ENCODE measurements around the gene WIZ.

Gene WIZ

DNA sequence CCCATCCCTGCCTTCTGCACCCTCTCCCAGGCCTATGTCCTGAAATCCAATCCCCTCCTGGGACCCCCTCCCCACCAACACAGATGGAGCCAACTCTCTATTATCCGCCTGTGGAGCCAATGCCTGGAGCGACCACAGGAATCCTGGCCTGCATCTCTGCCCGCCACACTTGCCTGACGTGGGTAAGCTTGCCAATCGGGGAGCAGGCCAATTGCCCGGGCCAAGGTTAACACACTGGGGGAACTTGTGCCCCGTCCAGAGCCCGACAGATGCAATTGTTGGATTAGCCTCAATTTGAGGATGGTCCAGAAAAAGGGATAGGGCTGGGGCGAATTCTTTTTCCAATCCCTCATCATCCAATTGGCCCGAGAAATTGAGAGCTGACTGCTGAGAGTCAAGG lies 5.9 kb downstream of the WIZ start:
- DNase-seq (ENCODE audit: low spot score), result no peak

DNA sequence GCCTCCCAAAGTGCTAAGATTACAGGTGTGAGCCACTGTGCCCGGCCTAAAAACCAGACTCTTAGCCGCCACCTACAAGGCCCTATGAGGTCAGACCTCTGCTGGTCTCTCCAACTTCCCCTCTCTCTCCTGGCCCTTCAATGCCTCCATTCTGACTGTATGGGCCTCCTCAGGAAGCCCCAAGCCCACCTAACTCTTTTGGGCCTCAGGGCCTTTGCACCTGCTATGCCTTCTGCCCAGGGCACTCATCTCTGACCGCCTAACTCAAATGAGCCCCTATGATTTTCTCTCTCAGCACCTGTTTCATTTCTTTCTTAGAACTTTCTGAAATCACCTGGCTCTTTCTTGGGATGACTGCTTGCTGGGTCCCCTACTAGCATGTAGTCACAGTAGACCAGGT lies 6.4 kb downstream of the WIZ start:
- no peak for DNase-seq (ENCODE audit: low spot score)

DNA sequence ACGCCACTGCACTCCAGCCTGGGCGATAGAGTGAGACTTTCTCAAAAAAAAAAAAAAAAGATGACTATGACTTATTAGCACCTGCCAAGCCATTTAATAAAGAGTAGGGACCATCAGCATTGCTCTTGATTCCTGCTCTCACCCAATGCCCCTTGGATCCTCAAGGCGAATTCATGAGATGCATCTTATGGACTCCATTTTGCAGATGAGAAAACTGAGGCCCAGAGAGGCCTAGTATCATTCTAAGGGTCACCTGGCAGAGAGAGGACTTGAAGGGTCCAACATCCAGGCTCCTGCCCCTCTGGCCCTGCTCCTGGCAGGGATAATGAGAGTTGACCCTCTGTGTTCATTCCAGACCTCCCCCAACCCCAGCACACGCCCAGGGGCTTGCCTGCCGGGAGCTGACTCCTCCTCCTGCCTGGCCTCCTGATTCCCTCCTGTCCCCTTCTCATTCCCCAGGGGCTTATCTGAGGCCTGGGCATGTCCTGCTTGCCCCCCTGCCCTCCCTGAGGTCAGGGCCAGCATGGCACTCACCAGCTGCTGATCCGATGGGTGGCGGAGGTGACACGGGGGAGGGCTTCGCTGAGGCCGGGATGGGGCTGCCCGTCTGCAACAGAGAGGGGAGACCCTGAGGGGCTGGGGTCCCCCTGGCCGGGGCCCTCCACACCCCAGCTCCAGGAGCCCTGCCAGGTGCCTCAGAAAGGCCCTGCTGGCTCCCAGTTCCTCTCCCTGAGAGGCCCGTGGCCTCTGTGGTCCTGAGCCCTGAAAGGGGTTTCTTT lies 7.4 kb downstream of the WIZ start:
- no peak for DNase-seq (ENCODE audit: low spot score)

DNA sequence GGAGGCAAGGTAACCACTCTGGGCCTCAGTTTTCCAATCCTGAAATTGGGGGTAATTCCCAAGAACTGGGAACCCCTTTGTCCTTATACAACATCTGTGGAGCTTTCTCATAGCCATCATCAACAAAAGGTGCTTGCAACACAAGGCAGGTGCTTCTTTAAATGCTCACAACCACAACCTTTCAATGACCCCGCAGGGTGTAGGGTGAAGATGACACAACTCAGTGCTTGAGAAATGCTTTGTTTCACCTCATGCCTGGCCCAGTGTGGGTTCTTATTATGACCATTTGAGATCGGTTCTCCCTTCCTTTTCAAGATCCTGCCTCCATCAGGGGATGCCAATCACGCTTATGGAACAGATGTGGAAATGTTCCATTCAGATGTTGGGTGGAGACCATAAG lies 8.4 kb downstream of the WIZ start:
- DNase-seq (ENCODE audit: low spot score), result no peak

DNA sequence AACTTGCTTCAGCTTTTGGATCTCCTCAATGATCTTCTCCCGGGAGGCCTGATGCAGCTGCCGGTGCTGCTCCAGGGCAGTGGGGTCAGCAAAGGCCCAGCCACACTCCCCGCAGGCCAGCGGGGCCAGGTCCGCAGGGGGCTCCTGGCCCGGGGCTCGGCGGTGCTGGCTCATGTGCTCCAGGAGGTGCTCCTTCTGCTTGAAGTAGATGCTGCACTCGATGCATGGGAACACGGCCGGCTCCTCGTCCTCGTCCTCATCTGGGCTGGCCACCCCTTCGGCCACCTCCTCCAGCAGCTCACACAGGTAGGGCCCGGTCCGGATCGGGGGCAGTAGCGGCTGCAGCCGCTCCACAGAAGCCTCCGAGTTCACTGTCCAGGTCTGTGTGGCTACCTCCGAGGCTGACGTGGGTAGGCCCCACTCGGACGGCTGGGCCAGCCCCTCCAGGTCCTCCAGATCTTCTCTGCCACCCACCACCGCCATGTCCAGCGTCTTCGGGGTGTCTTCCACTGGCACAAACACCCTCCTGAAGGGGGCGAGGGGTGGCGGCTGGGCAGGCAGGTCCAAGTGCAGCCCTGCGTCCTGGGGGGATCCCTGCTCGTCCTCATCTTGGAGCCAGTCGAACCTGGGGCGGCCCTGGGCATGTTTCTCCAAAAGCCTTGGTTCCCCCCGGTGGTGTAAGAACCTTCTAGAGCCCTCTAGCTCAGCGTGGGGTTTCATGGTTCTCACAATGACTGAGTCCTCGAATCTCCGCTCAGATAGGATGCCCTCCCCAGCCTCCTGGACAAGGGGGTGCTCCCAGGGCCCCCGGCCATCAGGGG lies 9.7 kb downstream of the WIZ start:
- DNase-seq (ENCODE audit: low spot score), result no peak

DNA sequence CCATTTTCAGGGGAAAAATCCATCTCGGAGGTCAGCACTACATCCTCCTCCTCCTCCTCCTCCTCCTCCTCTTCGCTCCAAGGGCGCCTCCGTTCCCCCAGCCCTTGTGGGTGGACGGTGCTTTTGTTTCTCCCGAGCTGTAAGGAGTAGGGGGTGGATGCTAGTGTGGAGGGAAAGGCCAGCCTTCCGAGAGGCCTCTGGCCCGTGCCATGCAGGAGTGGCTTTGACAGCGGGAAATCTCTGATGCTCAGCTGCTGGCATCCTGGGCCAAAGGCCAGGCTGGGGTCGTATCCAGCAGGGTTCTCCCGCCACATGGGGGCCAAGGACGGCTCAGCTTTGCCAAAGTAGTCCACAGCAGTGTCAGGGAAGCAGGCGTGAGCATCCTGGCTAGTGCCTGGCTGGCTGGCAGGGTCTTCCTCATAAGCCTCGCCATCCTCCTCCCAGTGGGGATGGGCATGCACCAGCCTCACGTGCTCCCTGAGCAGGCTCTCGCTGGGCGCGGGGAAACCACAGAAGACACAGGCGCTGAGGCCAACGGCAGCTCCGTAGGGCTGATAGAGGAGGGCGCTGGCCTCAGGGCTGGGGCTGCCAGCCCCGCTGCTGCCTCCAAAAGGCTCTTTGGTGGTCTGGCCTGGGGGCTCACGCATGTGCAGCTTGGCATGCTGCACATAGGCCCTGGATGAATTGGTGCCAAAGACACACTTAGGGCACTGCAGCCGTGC lies 10.5 kb downstream of the WIZ start:
- no peak for DNase-seq (ENCODE audit: low spot score)

DNA sequence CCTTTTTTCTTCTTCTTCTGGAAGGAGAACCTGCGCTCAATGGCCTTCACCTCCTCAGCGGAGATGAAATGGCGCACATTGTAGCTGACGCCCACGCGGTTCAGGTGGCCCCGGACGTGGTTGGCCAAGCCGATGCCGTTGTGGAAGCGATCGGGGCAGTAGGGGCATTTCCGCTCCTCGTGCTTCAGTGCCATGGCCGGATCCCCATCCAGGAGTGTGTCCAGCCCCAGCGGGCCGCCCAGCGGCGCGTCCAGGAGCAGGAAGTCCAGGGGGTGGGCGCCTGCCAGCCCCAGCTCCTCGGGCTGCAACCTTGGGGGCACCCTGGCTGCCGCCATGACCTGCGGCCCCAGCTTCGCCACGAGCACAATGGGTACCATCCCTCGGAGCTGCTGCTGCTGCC lies 11.2 kb downstream of the WIZ start:
- no peak for DNase-seq (ENCODE audit: low spot score)

DNA sequence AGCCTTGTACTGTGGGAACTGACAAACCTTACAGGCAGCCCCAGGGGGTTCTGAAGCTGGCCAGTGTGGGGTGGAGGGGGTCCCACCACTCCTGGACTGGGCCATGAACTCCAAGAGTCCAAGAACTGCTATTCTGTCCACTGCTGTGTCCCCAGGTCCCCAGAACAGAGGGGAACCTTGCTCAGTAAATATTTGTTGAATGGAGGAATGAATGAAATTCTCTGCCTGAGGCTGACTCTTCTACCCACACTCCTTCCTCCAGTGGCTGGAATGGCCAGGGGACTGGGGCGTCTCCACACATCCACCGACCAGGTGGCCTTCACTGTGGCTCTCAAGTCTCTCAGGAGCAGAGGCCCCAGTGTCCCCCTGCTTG lies 11.6 kb downstream of the WIZ start:
- DNase-seq (ENCODE audit: low spot score), result no peak

DNA sequence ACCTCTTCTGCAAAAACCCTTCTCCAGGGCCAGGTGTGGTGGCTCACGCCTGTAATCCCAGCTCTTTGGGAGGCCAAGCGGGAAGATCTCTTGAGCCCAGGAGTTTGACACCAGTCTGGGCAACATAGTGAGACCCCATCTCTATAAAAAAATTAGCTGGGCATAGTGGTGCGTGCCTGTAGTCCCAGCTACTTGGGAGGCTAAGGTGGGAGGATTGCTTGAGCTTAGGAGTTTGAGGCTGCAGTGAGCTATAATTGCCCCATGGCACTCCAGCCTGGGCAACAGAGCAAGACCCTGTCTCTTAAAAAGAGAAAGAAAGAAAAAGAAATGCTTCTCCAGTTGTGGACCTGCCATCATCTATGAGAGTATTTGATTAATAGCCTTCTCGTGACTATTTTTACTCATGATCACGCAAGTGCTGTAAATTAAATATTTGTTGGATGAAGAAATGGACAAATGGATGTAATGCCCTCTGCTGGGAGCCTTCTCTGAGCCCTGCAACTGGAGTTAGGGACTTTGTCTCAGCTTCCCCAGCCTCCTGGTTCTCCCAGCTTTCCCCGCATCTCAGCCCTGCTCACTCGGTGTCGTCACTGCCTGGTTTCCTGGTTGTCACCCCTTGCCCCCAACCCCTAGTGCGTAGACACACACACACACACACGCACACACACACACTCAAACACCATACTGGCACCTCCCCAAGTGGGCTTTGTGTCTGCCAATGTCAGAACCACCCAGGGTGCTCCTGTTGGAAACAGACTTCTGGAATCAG lies 12.2 kb downstream of the WIZ start:
- no peak for DNase-seq (ENCODE audit: low spot score)

DNA sequence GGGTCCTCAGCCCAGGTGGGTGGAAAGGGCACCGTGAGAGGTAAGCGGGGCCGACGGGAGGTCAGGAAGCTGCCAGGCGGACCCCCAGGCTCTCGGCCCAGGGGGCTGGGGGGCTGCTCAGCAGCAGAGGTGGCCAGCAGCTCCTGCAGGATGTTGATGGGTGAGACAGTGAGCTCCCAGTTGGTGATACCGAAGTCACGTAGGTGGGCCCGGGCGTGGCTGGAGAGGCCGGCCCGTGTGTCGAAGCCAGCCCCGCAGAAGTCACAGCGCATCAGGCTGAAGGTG lies 13.0 kb downstream of the WIZ start:
- no peak for DNase-seq (ENCODE audit: low spot score)

DNA sequence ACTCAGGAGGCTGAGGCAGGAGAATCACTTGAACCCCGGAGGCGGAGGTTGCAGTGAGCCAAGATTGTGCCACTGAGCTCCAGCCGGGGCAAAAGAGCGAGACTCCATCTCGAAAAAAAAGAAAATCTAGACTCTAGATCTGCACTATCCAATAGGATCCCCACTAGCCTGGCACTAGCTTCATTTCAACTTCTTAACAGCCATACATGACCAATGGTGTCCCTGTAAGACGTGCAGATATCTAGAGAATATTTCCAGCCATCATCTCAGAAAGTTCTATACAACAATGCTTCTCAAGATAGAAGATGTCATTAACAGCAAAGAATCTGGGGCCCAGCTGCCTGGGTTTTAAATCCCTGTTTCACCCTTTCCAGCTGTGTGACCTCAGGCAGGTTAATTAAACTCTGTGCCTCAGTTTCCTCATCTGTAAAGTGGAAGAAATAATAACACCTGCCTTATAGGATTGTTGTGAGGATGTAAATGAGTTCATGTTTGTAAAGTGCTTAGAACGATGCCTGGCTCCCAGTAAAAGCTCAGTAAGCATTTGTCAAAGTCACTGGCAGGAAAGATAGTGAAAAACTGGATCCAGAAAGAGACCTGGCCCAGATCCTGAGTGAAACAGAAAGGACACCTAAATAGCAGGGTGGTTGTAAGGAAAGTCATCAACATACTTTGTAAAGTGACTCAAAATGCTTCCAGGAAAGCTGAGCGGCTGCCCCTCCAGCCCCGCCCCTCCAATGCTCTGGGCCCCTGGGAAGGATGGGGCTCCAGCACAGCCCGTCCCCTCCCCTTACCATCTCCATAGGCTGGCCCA lies 13.5 kb downstream of the WIZ start:
- DNase-seq (ENCODE audit: low spot score), result no peak

DNA sequence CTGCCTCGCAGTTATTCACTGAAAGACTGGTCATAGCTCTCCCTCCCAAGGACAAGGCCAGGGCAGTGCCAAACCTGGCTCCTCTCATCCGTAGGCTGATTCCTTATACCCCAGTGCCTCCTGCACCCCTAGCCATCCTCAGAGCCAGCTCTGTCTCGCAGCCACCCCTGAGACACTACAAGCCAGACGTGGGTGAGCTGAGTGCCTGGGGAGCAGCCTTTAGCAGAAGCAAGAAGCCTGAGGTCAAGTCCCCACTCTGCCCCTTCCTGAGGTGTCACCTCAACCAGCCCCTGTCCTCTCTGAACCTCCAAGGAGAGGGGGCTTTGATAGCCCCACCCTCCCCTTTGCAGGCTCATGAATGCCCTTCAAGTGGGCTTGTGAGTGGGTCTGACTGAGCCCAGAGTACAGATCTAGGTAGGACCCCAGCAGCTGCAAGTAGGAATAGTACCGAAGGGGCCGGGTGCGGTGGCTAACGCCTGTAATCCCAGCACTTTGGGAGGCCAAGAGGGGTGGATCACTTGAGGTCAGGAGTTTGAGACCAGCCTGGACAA lies 16.2 kb downstream of the WIZ start:
- no peak for DNase-seq (ENCODE audit: low spot score)

DNA sequence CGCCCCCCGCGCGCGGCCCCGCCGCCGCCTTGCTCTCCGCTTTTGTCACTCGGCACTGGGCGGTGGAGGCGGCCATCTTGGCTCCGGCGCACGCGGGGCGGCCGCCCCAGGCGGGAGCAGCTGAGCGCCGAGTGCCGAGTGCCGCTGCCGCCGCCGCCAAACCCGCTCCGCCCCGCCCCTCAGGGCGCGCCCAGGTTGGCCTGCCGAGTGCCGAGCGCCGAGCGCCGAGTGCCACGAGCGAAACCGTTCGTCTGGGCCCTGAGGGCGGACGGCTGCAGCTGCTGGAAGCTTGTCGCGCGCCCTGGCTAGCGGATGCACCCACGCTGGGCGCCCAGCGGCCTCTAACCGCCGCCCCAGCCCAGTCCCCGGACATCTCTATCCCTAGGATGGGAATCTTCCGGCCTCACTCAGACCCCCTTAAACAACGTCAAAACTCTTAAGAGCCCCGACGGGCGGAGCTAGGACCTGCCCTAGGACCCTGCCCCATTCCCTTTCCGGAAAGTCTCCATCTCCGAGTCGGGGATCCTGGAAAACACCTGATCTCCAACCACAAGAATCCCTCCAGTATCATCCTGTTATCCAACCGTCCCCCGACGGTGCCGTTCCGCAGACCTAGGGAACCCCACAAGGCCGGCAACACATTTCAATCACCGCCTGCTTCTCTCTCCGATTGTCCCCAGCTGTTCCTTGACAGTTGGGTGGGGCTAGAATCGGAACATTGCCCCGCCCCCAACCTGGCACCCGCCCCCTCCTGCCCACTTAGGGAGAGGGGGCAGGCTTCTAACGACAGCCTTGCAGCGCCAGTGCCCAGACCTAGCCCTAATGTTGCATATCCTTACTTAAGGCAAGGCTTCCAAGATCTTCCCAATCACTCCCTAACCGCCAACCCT lies 16.9 kb downstream of the WIZ start:
- peak; percentile 92 for DNase-seq (ENCODE audit: low spot score)

DNA sequence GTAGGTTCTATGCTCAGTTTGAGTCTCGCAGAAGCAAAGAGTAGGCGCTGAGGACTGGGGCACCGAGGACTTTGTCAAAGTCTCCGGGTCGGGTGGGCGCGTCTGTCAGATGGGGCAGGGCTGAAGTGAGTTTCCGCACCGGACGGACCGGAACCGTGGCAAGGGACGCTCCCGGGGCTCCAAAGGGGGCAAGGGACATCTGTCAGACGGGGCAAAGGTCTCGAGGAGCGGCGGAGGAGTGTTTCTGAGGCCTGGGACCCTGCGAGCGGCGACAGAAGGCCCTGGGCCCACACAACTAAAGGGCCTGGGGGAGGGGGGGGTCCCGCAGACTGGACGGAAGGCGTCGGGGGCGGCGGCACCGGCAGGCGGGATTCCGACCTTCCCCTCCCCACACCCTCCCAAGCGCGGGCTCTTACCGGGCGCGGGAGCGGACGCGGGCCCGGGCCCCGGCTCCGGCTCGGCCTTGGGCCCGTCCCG lies 17.7 kb downstream of the WIZ start:
- no peak for DNase-seq (ENCODE audit: low spot score)

DNA sequence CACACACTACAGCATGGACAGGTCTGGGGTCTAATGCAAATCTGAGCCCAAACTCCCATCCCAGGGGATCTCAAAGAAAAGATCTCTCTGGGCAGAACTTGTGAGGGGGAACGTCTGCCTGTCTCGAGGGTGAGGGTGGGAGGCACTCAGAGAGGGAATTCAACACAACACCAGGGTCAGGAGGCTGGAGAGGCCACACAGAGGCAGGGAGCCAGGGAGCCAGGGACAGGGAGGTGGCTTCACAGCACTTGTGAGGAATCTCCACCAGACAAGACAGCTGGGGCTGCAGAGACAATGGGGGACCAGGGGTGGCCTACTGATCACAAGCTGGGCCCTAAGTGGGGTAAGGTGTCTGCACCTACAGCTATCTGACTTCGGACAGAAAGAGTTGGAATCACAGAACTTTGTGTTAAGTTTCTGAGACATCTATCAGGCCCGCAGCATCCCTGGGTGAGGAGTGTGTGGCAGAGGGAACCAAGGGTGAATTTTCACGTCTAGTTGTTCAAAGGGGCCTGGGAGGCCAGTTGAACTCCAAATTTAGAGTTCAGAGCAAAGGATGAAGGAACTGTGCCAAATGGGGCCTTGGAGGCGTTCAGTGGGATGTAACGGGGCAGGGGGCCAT lies 18.2 kb downstream of the WIZ start:
- DNase-seq (ENCODE audit: low spot score), result no peak

DNA sequence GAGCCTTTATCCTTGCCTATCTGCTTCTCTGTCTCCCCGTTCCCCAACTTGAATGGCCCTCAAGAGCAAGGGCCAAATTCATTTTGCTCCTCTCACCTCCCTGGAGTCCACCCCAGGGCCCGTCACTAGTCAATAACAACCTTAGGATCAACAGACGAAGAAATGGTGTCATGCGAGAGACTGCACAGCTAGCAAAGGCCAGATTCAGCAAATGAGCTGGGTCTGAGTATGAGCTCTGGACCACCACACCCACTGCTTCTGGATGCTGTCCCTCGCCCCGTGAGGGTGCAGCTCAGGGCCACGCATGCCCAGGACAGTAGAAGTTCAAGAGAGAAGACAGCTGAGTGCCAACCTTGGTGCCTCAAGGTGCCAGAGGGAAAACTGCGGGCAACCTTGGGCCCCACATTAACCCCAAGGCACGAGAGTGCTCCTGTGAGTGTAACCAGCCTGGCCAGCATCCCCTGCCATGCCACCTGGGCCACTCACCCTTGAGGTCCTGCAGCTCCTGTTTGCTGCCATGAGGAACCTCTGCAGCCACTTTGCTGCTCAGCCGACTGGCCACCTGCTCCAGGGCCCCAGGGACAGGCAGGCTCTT lies 19.1 kb downstream of the WIZ start:
- DNase-seq (ENCODE audit: low spot score), result no peak

DNA sequence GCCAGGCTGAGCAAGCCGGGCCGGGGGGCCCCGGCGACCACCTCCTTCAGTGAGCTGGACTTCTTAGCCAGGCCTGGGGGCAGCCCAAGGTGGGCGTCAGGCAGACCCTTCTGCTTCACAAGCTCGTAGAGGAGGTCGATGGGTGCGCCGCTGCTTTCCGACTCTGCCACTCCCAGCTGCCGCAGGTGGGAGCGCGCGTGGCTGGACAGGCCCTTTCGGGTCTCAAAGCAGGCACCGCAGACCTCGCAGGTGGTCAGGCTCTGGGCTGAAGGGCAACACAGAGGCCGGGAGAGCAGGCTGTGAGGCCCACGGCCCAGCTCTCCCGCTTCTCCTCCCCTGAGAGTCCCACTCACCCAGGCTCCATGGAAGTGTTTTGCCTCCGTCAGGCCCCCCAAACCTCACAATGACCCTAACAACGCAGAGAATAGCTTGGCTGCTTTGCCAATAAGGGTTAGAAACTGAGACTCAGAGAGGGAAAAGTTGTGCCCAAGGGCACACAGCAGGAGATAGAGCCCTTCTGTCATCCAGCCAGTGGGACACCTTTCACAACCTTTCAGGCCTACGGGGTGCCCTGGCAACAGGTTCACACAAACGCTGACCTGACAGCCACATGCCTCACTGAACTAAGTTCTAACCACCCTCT lies 19.8 kb downstream of the WIZ start:
- DNase-seq (ENCODE audit: low spot score), result no peak

DNA sequence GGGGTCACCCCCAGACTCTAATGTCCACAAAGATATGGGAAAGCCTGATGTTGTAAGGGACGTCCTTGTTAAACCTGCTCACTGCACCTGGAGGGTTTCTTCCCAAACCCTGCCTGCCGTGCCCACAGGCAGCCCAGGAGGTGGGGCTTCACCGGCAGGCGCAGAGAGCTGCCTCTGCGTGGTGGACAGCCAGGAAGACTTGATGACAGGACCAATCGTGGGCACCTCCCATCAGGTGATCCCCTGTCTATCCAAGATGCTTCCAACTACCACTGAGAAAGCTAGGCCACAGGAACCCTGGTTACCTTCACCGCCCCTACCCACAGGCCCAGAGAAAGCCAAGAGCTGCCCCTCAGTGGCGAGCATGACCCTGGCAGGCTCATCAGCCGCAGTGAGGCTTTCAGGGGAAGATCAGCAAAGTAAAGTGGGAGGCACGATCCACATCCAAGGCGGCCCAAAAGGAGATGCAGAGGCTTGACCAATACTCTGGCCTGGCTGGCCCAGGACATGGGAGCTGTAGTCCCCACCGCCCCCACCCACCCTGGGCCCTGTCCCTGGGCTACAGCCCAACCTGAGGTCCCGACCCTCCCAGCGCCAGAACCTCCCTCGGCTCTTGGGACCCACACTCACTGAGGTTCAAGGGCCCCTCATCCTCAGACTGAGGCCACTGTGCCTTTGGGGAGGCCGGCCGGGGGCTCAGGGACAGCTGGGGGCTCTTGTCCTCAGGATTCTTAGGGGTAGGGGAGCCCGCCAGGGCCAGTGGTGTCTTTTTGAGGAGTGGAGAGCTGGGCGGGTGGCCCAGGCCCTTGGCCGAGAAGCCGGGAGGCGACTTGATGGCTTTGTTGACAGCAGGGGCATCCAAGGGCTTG lies 20.6 kb downstream of the WIZ start:
- DNase-seq (ENCODE audit: low spot score), result no peak

Data from CD4-positive, alpha-beta T cell treated with Interleukin-2 at 100 ng/mL for 4 hours (primary cell).